WTC11 (cell line): ENCODE measurements around the gene SUB1.

Experiments
- AFF4 ChIP-seq: sonication (generic); formaldehyde crosslinking; IDR thresholded peaks from 2 replicates; pipeline ENCODE4 v1.8.1; 2023; ENCODE audit warnings: mild to moderate bottlenecking, missing genetic modification reagents, borderline replicate concordance
- CTCF ChIP-seq: fragments of 200-600 bp; IDR thresholded peaks from 2 replicates; pipeline ENCODE4 v1.8.0; 2022; ENCODE audit warnings: antibody characterized with exemption
- ESRRA ChIP-seq: sonication (generic); formaldehyde crosslinking; IDR thresholded peaks from 2 replicates; pipeline ENCODE4 v1.8.1; 2022; ENCODE audit warnings: mild to moderate bottlenecking, missing genetic modification reagents, borderline replicate concordance
- HMGXB4 ChIP-seq: sonication (generic); formaldehyde crosslinking; IDR thresholded peaks from 2 replicates; pipeline ENCODE4 v1.8.1; 2023; ENCODE audit warnings: mild to moderate bottlenecking, moderate library complexity, missing genetic modification reagents
- MAX ChIP-seq: sonication (generic); formaldehyde crosslinking; IDR thresholded peaks from 2 replicates; pipeline ENCODE4 v1.8.0; 2022; ENCODE audit warnings: mild to moderate bottlenecking, missing genetic modification reagents
- MLX ChIP-seq: sonication (generic); formaldehyde crosslinking; IDR thresholded peaks from 2 replicates; pipeline ENCODE4 v1.8.1; 2023; ENCODE audit warnings: mild to moderate bottlenecking, missing genetic modification reagents, moderate library complexity
- USF1 ChIP-seq: sonication (generic); formaldehyde crosslinking; IDR thresholded peaks from 2 replicates; pipeline ENCODE4 v1.8.0; 2022; ENCODE audit warnings: mild to moderate bottlenecking, missing genetic modification reagents

- TF ChIP-seq AFF4 (no peak), HMGXB4 (CRISPR knock-in tag) (no peak), CTCF (no peak), MLX (no peak), USF1 (CRISPR knock-in tag) (no peak), ESRRA (CRISPR knock-in tag) (no peak), MAX (CRISPR knock-in tag) (no peak)
Measured at GRCh38 chr5:32552936-32553335, 32.4 kb upstream of the SUB1 start.
